Measurements from ENCODE around the gene DOCK11. TPM values are rescaled to one million over a fixed set of nuclear protein-coding genes. Genes with fewer than 3 reads are reported as not detected.

Gene DOCK11
- polyA plus RNA-seq, 1 donor from 2014 or later: 37.2 TPM

DNA sequence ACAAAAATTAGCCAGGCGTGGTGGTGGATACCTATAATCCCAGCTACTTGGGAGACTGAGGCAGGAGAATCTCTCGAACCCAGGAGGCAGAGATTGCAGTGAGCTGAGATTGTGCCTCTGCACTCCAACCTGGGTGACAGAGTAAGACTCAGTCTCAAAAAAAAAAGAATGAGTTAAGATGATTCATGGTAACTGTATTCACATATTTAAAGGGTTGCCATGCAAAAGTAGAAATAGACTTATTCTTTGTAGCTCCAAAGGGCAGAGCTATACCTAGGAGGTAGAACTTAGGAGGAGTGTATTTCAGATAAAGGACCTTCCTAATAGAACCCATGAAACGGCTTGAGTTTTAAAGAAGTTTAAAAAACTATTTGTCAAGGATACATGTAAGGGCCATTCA, 127.4 kb downstream of the DOCK11 start:
- H3K27me3 ChIP-seq (ENCODE audit: insufficient read depth, low read depth, low read length): no peaks in the 10 kb centered on the region
- no peak overlapping the region for H3K9ac ChIP-seq (ENCODE audit: low read length)
- H3K9me3 ChIP-seq (ENCODE audit: low read length): no peaks in the 10 kb centered on the region
- H3K79me2 ChIP-seq (replicated peaks; ENCODE audit: insufficient read depth, low read length): no peaks in the 10 kb centered on the region
- no peaks in the 10 kb centered on the region for H3F3A ChIP-seq (ENCODE audit: insufficient read depth, low read length, poor library complexity, severe bottlenecking)
- no peak overlapping the region for H3K4me2 ChIP-seq (ENCODE audit: low read length)
- H4K20me1 ChIP-seq (ENCODE audit: insufficient read depth): no peaks in the 10 kb centered on the region
- H3K9me2 ChIP-seq (ENCODE audit: insufficient read depth, low read length): no peaks in the 10 kb centered on the region
- no peak overlapping the region for H3K4me3 ChIP-seq (ENCODE audit: low read length)
- H3K36me3 ChIP-seq (ENCODE audit: insufficient read depth, low read length): no peaks in the 10 kb centered on the region
- no peak overlapping the region for H3K27ac ChIP-seq (ENCODE audit: low read length)
- H2AFZ ChIP-seq (ENCODE audit: low read depth, low read length): no peak overlapping the region
- TF ChIP-seq, protein P1, sequence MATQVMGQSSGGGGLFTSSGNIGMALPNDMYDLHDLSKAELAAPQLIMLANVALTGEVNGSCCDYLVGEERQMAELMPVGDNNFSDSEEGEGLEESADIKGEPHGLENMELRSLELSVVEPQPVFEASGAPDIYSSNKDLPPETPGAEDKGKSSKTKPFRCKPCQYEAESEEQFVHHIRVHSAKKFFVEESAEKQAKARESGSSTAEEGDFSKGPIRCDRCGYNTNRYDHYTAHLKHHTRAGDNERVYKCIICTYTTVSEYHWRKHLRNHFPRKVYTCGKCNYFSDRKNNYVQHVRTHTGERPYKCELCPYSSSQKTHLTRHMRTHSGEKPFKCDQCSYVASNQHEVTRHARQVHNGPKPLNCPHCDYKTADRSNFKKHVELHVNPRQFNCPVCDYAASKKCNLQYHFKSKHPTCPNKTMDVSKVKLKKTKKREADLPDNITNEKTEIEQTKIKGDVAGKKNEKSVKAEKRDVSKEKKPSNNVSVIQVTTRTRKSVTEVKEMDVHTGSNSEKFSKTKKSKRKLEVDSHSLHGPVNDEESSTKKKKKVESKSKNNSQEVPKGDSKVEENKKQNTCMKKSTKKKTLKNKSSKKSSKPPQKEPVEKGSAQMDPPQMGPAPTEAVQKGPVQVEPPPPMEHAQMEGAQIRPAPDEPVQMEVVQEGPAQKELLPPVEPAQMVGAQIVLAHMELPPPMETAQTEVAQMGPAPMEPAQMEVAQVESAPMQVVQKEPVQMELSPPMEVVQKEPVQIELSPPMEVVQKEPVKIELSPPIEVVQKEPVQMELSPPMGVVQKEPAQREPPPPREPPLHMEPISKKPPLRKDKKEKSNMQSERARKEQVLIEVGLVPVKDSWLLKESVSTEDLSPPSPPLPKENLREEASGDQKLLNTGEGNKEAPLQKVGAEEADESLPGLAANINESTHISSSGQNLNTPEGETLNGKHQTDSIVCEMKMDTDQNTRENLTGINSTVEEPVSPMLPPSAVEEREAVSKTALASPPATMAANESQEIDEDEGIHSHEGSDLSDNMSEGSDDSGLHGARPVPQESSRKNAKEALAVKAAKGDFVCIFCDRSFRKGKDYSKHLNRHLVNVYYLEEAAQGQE (IDR thresholded peaks at IDR 0.05; ENCODE audit: borderline replicate concordance): no peak
- no peak for TF ChIP-seq TAF1 (IDR thresholded peaks at IDR 0.05; ENCODE audit: low read depth)

DNA sequence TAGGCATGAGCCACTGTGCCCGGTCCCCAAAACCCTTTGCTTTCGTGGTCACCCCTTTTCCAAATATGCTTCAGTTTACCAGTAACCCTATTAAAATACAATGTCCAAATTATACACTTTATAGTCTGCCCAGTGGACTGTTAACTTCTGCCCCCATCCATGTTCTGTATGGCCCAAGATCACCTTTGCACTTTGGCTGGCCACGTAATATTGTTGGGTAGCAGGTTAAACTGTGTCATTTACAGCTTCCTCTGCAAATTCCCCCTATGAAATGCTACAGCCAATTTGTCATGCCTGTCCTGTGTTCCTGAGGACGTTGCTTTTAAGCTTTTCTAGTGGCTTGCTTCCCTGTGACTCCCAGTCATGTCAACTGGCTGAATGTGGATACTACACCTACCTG, 130.7 kb downstream of the DOCK11 start:
- Histone ChIP-seq H3K9me3 (ENCODE audit: low read length) (no peaks in the 10 kb centered on the region), H3F3A (ENCODE audit: insufficient read depth, low read length, poor library complexity, severe bottlenecking) (no peaks in the 10 kb centered on the region), H3K9me2 (ENCODE audit: insufficient read depth, low read length) (no peaks in the 10 kb centered on the region), H2AFZ (ENCODE audit: low read depth, low read length) (no peak overlapping the region), H3K79me2 (replicated peaks; ENCODE audit: insufficient read depth, low read length) (no peaks in the 10 kb centered on the region), H3K36me3 (ENCODE audit: insufficient read depth, low read length) (no peaks in the 10 kb centered on the region), H4K20me1 (ENCODE audit: insufficient read depth) (no peaks in the 10 kb centered on the region), H3K9ac (ENCODE audit: low read length) (no peak overlapping the region), H3K4me3 (ENCODE audit: low read length) (no peak overlapping the region), H3K27ac (ENCODE audit: low read length) (no peak overlapping the region), H3K4me2 (ENCODE audit: low read length) (no peak overlapping the region), H3K27me3 (ENCODE audit: insufficient read depth, low read depth, low read length) (no peaks in the 10 kb centered on the region)
- TF ChIP-seq SMC3 (conservative IDR thresholded peaks at IDR 0.05; ENCODE audit: poor library complexity): no peak
- no peak for TF ChIP-seq EP300 (conservative IDR thresholded peaks at IDR 0.05; ENCODE audit: poor library complexity, severe bottlenecking)
- no peak for TF ChIP-seq EZH2 (IDR thresholded peaks at IDR 0.05; ENCODE audit: borderline replicate concordance, insufficient read depth, low read length, poor library complexity, severe bottlenecking)
- TF ChIP-seq, protein P1 (IDR thresholded peaks at IDR 0.05; ENCODE audit: borderline replicate concordance): no peak

DNA sequence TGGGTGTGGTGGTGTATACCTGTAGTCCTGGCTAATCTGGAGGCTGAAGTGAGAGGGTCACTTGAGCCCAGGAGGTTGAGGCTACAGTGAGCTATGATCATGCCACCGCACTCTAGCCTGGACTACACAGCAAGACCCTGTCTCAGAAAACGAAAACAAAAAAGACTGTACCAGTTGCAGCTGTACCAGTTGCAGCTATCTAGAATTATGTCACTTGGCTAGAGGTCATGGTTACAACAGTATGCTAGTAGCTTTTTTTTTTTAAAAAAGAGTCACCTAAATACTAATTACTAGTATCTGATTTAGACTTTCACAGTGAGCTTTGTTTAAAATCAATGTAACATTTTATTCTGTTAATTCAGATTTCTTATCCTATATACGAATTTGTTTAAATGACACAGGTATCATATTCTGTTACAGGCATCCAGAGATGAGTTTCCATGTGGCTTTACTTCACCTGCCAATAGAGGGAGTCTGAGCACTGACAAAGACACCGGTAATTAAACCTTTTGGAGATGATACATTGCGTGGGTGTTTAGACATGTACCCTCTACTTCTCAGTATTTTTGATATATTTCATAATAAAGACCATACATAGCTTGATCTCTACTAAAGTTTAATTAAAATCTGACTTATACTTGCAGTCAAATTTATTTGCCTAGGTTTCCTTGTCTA, 131.6 kb downstream of the DOCK11 start:
- H3K36me3 ChIP-seq (ENCODE audit: insufficient read depth, low read length): no peaks in the 10 kb centered on the region
- no peaks in the 10 kb centered on the region for H3K9me2 ChIP-seq (ENCODE audit: insufficient read depth, low read length)
- no peak overlapping the region for H2AFZ ChIP-seq (ENCODE audit: low read depth, low read length)
- H3K27me3 ChIP-seq (ENCODE audit: insufficient read depth, low read depth, low read length): no peaks in the 10 kb centered on the region
- TF ChIP-seq, protein P1 (IDR thresholded peaks at IDR 0.05; ENCODE audit: borderline replicate concordance): no peak
- TF ChIP-seq EZH2 (IDR thresholded peaks at IDR 0.05; ENCODE audit: borderline replicate concordance, insufficient read depth, low read length, poor library complexity, severe bottlenecking) (no peak), TAF1 (IDR thresholded peaks at IDR 0.05; ENCODE audit: low read depth) (no peak), MXI1 (conservative IDR thresholded peaks at IDR 0.05; ENCODE audit: poor library complexity, severe bottlenecking) (no peak), EP300 (conservative IDR thresholded peaks at IDR 0.05; ENCODE audit: poor library complexity, severe bottlenecking) (no peak), RAD21 (conservative IDR thresholded peaks at IDR 0.05) (no peak)
- no peak overlapping the region for H3K27ac ChIP-seq (ENCODE audit: low read length)
- H4K20me1 ChIP-seq (ENCODE audit: insufficient read depth): no peaks in the 10 kb centered on the region
- H3K4me3 ChIP-seq (ENCODE audit: low read length): no peak overlapping the region
- no peaks in the 10 kb centered on the region for H3F3A ChIP-seq (ENCODE audit: insufficient read depth, low read length, poor library complexity, severe bottlenecking)
- no peaks in the 10 kb centered on the region for H3K79me2 ChIP-seq (replicated peaks; ENCODE audit: insufficient read depth, low read length)
- no peak overlapping the region for H3K9ac ChIP-seq (ENCODE audit: low read length)
- no peaks in the 10 kb centered on the region for H3K9me3 ChIP-seq (ENCODE audit: low read length)
- H3K4me2 ChIP-seq (ENCODE audit: low read length): no peak overlapping the region

Measured in neural cell (in vitro differentiated cells).